HEK293T (cell line): ENCODE data around the gene MUC5B.

Source experiments
- CTCF ChIA-PET: fragments of 350-600 bp; formaldehyde crosslinking; extraction: SDS; loops from one replicate; lab custom pipeline; 2021; ENCODE audit warnings: antibody characterized with exemption, inconsistent platforms; lab: Yijun Ruan, JAX
- POLR2A ChIA-PET: fragments of 350-600 bp; formaldehyde crosslinking; extraction: SDS; loops from one replicate; lab custom pipeline; 2020; ENCODE audit warnings: antibody characterized with exemption, inconsistent platforms; lab: Yijun Ruan, JAX
- DNase-seq: peaks from one replicate; pipeline ENCODE4 v3.0.0; 2012; ENCODE audit warnings: mixed read lengths; ENCODE audit errors: extremely low spot score
- ARNT ChIP-seq: fragments of 450-650 bp; IDR thresholded peaks from 2 replicates; pipeline ENCODE4 v1.6.1; 2017; ENCODE audit warnings: mild to moderate bottlenecking
- BHLHE40 ChIP-seq: fragments of 450-650 bp; IDR thresholded peaks from 2 replicates; pipeline ENCODE4 v1.6.1; 2016; ENCODE audit warnings: mild to moderate bottlenecking, moderate library complexity, borderline replicate concordance
- CTBP1 ChIP-seq: fragments of 450-650 bp; IDR thresholded peaks from 2 replicates; pipeline ENCODE4 v1.6.1; 2016; ENCODE audit warnings: borderline replicate concordance
- ELF4 ChIP-seq: fragments of 450-650 bp; IDR thresholded peaks from 2 replicates; pipeline ENCODE4 v1.6.1; 2017; ENCODE audit warnings: antibody characterized with exemption
- FOXA1 ChIP-seq: fragments of 450-650 bp; IDR thresholded peaks from 2 replicates; pipeline ENCODE4 v1.6.1; 2016; ENCODE audit warnings: mild to moderate bottlenecking
- FOXK2 ChIP-seq: fragments of 450-650 bp; IDR thresholded peaks from 2 replicates; pipeline ENCODE4 v1.6.1; 2016; ENCODE audit warnings: mild to moderate bottlenecking
- FOXM1 ChIP-seq: fragments of 450-650 bp; IDR thresholded peaks from 2 replicates; pipeline ENCODE4 v1.6.1; 2017; ENCODE audit warnings: mild to moderate bottlenecking, borderline replicate concordance
- HDGF ChIP-seq: fragments of 450-650 bp; IDR thresholded peaks from 2 replicates; pipeline ENCODE4 v1.6.1; 2017; ENCODE audit warnings: antibody characterized with exemption, borderline replicate concordance
- L3MBTL2 ChIP-seq: fragments of 450-650 bp; conservative IDR thresholded peaks from 2 replicates; pipeline ENCODE4 v1.6.1; 2016; ENCODE audit warnings: mild to moderate bottlenecking
- LEF1 ChIP-seq: fragments of 450-650 bp; IDR thresholded peaks from 2 replicates; pipeline ENCODE4 v1.6.1; 2017; ENCODE audit warnings: mild to moderate bottlenecking, borderline replicate concordance
- NFRKB ChIP-seq: fragments of 450-650 bp; IDR thresholded peaks from 2 replicates; pipeline ENCODE4 v1.6.1; 2016; ENCODE audit warnings: mild to moderate bottlenecking, moderate library complexity
- SP1 ChIP-seq: fragments of 450-650 bp; IDR thresholded peaks from 2 replicates; pipeline ENCODE4 v1.6.1; 2017
- SUZ12 ChIP-seq: fragments of 450-650 bp; IDR thresholded peaks from 2 replicates; pipeline ENCODE4 v1.6.1; 2016; ENCODE audit warnings: mild to moderate bottlenecking
- TARDBP ChIP-seq: fragments of 450-650 bp; IDR thresholded peaks from 2 replicates; pipeline ENCODE4 v1.6.1; 2016
- ZNF384 ChIP-seq: fragments of 450-650 bp; IDR thresholded peaks from 2 replicates; pipeline ENCODE4 v1.6.1; 2016
- TF ChIP-seq, protein P1 (sequence below): fragments of 450-650 bp; IDR thresholded peaks from 2 replicates; pipeline ENCODE4 v1.6.1; 2016

Gene MUC5B

DNA sequence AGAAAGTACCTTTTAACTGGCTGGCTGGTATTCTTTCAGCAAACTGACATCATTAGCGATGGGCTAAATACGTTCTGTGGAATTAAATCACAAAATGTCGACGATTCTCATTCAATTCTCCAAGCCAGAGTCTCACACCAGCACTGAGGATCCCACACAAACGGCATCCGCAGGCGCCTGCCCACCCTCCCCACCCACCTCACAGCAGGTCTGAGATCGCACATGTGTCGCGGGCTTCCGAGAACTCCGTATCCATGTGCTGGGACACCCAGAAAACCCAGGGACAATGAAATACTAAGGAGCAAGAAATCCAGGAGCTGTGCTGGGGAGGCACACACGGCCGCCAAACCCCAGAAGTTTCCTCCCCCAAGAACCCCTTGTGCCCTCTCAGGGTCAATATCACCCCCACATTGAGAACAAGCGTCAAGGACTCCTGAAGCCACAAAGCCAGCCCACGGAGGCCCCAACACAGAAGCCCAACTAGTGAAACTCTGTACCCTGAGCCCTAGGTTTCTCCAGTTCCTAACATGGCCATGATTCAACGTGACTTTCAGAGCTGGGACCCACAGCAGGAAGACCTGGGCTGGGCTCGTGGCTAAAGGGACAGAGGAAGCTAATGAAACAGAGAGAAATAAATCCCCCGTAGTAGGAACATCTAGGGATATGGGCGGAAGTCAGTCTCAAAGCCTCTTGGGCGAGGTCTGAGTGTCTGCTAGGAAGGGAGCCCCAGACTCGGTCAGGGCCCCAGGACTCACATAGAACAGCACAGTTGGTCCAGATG, 78.5 kb downstream of the MUC5B start:
- no peak for TF ChIP-seq FOXA1
- no peak for TF ChIP-seq BHLHE40
- no peak for TF ChIP-seq SP1
- DNase-seq = no peak
- ChIA-PET POLR2A (interaction anchor here (1.5 kb wide), 1 partner anchor 81 kb away, joined by 3 read pairs; no protein-coding TSS in a partner anchor), CTCF (no interaction called here)

DNA sequence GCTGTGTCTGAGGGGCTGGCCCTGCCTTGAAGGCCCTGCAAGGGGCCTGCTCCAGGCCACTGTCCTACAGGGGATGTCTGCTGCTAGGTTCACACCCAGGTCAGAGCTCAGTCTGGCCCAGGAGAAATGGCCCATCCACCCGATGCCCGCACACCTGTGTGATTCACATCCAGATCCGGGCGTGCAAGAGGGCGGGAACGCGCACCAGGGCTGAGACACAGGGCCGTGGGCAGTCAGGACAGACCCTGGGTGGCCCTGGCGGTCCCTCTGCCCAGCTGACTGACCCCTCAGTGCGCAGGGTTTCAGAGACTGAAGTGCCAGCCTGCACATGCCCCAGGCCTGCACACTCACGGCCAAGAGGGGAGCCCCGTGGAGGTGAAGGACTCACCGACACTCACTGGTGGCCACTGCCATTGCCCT, 79.2 kb downstream of the MUC5B start:
- CTCF ChIA-PET = no interaction called here
- TF ChIP-seq NFRKB (no peak), ELF4 (no peak), BHLHE40 (no peak), TARDBP (no peak), LEF1 (no peak), FOXM1 (no peak), FOXA1 (no peak), L3MBTL2 (no peak), SP1 (no peak), CTBP1 (no peak), ZNF384 (no peak), FOXK2 (no peak), HDGF (no peak), ARNT (no peak), SUZ12 (no peak)
- TF ChIP-seq, protein P1, sequence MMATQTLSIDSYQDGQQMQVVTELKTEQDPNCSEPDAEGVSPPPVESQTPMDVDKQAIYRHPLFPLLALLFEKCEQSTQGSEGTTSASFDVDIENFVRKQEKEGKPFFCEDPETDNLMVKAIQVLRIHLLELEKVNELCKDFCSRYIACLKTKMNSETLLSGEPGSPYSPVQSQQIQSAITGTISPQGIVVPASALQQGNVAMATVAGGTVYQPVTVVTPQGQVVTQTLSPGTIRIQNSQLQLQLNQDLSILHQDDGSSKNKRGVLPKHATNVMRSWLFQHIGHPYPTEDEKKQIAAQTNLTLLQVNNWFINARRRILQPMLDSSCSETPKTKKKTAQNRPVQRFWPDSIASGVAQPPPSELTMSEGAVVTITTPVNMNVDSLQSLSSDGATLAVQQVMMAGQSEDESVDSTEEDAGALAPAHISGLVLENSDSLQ = no peak
- POLR2A ChIA-PET = interaction anchor here (1.5 kb wide), 1 partner anchor 81 kb away, joined by 3 read pairs; no protein-coding TSS in a partner anchor

DNA sequence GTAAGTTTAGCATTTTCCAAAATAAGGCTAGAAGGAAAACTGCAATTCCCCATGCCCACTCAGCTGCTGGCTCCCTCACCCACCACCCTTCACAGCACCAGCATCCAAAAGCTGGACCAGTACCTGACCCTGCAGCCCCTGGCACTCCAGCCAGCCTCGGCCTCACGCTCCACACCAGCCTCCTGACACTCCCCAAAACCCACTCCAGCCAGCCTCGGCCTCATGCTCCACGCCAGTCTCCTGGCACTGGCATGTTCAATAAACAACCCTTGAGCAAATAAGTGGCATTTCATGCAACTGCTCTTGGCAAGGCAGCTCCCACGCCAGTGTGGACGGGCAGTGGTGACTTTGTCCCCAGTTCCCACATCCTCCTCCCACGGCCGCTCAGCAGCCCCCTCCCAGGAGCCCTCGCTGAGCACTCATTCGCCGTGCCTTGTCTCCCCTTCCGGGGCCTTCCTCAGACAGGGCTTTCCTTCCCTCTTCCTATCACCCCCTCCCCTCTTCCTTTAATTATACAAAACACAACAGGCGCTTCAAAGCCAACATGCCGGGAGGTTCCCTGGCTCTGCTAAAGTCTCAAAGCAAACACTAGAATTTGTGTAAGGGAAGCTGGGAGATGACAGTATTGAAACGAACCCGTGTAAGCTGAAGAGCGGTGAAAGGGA, 79.7 kb downstream of the MUC5B start:
- POLR2A ChIA-PET = interaction anchor here (1.5 kb wide), 1 partner anchor 80 kb away, joined by 3 read pairs; no protein-coding TSS in a partner anchor
- TF ChIP-seq FOXM1 (no peak), ZNF384 (no peak), L3MBTL2 (no peak), SUZ12 (no peak), BHLHE40 (no peak), ELF4 (no peak), HDGF (no peak), SP1 (no peak), FOXK2 (no peak), TARDBP (no peak), NFRKB (no peak), FOXA1 (no peak), ARNT (no peak), LEF1 (no peak), CTBP1 (no peak)
- TF ChIP-seq, protein P1 = no peak
- DNase-seq = no peak
- CTCF ChIA-PET = no interaction called here

More for the DNA sequence above, 79.2 kb downstream of the MUC5B start:
- DNase-seq = no peak

DNA sequence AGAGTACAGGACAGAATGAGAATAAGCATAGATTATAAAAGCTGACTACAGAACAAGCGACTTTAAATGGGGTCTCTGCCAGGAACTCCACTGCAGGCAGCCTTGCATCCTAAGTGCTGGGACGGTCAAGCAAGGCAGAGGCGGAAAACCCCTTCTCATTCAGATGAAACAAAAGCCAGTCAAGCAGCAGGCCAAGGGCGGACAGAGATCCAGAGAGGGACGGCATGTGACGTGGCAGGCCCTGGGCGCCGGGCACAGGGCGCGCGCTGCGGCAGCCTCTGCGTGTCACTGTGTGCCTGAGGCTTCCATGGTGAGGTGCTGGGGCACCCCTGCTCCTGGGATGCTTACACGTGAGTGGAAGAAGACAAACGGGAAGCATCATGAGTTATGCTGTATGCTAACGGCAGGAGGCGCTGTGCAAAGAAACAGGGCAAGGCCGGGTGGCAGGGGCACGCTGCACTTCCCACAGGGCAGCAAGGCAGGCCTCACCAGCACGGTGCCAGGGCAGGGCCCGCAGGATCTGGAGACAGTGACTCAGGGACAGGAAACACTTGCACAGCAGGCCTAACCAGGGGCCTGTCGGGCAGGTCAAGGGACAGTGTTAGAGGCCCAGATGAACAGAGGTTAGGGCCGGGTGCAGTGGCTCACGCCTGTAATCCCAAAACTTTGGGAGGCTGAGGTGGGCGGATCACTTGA, 80.4 kb downstream of the MUC5B start:
- POLR2A ChIA-PET = no interaction called here
- no peak for TF ChIP-seq FOXA1
- no peak for TF ChIP-seq SUZ12
- TF ChIP-seq FOXK2 = no peak
- TF ChIP-seq CTBP1 = no peak
- no peak for TF ChIP-seq ARNT
- no peak for TF ChIP-seq ZNF384
- no peak for TF ChIP-seq TARDBP
- TF ChIP-seq SP1 = no peak
- TF ChIP-seq L3MBTL2 = no peak
- TF ChIP-seq FOXM1 = no peak
- TF ChIP-seq LEF1 = no peak
- no peak for TF ChIP-seq ELF4
- no peak for TF ChIP-seq BHLHE40
- TF ChIP-seq, protein P1 = no peak
- no peak for TF ChIP-seq HDGF
- no peak for TF ChIP-seq NFRKB
- no peak for DNase-seq
- CTCF ChIA-PET = no interaction called here

DNA sequence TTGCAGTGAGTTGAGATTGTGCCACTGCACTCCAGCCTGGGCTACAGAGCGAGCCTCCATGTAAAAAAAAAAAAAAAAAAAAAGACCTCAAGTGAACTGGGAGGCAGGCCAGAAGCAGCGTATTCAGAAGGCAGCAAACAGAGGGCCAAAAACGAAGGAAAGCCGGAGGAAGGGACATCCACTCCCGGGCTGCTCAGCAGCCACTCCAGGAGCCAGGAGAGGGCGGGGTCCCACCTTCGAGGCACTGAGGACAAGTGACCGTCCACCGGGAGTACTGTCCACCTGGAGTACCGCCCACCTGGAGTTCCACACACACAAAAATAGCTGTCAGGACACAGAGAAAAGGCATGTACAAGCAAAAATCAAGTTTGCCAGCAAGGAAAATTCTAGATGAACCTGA, 81.1 kb downstream of the MUC5B start:
- ChIA-PET POLR2A (no interaction called here), CTCF (interaction anchor here (0.6 kb wide), 1 partner anchor 80 kb away, joined by 4 read pairs; no protein-coding TSS in a partner anchor)
- no peak for DNase-seq
- no peak for TF ChIP-seq HDGF
